ENCODE data around the gene SLC2A13. TPM values are rescaled to one million over a fixed set of nuclear protein-coding genes. Genes with fewer than 3 reads are reported as not detected.

Gene SLC2A13
- total RNA-seq, 2 donors from 2014 or later, result 5.9 to 13.7 TPM

GRCh38 chr12:40142001-40142744 is 36.3 kb upstream of the SLC2A13 start:
- Histone ChIP-seq H3K4me1 (replicated peaks) (no peaks in the 10 kb centered on the region), H3K27ac (no peak overlapping the region), H3K27me3 (replicated peaks; ENCODE audit: insufficient read depth) (no peaks in the 10 kb centered on the region), H3K9me3 (no peaks in the 10 kb centered on the region), H3K4me3 (no peak overlapping the region), H3K36me3 (no peaks in the 10 kb centered on the region)
- no peak for DNase-seq (ENCODE audit: low spot score)
- intact Hi-C loops (cut with DNase I), result no loop called here
- TF ChIP-seq POLR2A (IDR thresholded peaks at IDR 0.05), result no peak
- TF ChIP-seq POLR2AphosphoS5 (IDR thresholded peaks at IDR 0.05), result no peak
- no peak for TF ChIP-seq CTCF (IDR thresholded peaks at IDR 0.05)
- 34% methylated on average over 4 of the region's 4 CpGs for WGBS

GRCh38 chr12:40138526-40138925 is 32.6 kb upstream of the SLC2A13 start:
- 83% methylated on average over 2 of the region's 2 CpGs for WGBS
- Histone ChIP-seq H3K27ac (no peak overlapping the region), H3K9me3 (no peaks in the 10 kb centered on the region), H3K36me3 (no peaks in the 10 kb centered on the region), H3K4me1 (replicated peaks) (no peaks in the 10 kb centered on the region), H3K27me3 (replicated peaks; ENCODE audit: insufficient read depth) (no peaks in the 10 kb centered on the region), H3K4me3 (no peak overlapping the region)
- intact Hi-C loops (cut with DNase I), result no loop called here
- TF ChIP-seq POLR2A (IDR thresholded peaks at IDR 0.05) (no peak), POLR2AphosphoS5 (IDR thresholded peaks at IDR 0.05) (no peak), CTCF (IDR thresholded peaks at IDR 0.05) (no peak)
- DNase-seq (ENCODE audit: low spot score), result no peak

GRCh38 chr12:40137252-40137651 is 31.4 kb upstream of the SLC2A13 start:
- DNase-seq (ENCODE audit: low spot score), result no peak
- no peak overlapping the region for H3K27ac ChIP-seq
- 25% methylated on average over 3 of the region's 3 CpGs for WGBS
- no peaks in the 10 kb centered on the region for H3K4me1 ChIP-seq (replicated peaks)
- intact Hi-C loops (cut with DNase I), result no loop called here
- H3K9me3 ChIP-seq, result no peaks in the 10 kb centered on the region
- no peak overlapping the region for H3K4me3 ChIP-seq
- no peaks in the 10 kb centered on the region for H3K27me3 ChIP-seq (replicated peaks; ENCODE audit: insufficient read depth)
- TF ChIP-seq POLR2A (IDR thresholded peaks at IDR 0.05) (no peak), CTCF (IDR thresholded peaks at IDR 0.05) (no peak), POLR2AphosphoS5 (IDR thresholded peaks at IDR 0.05) (no peak)
- H3K36me3 ChIP-seq, result no peaks in the 10 kb centered on the region

- no peak overlapping the region for H3K4me3 ChIP-seq
- no peaks in the 10 kb centered on the region for H3K27me3 ChIP-seq (replicated peaks; ENCODE audit: insufficient read depth)
- no peaks in the 10 kb centered on the region for H3K4me1 ChIP-seq (replicated peaks)
- H3K27ac ChIP-seq, result no peak overlapping the region
- H3K36me3 ChIP-seq, result no peaks in the 10 kb centered on the region
- intact Hi-C loops (cut with DNase I), result no loop called here
- DNase-seq (ENCODE audit: low spot score), result no peak
- no peaks in the 10 kb centered on the region for H3K9me3 ChIP-seq
- TF ChIP-seq POLR2AphosphoS5 (IDR thresholded peaks at IDR 0.05), result no peak
- no peak for TF ChIP-seq POLR2A (IDR thresholded peaks at IDR 0.05)
- TF ChIP-seq CTCF (IDR thresholded peaks at IDR 0.05), result no peak
These were observed 21.5 kb upstream of the SLC2A13 start for GRCh38 chr12:40127408-40127807.

GRCh38 chr12:40123496-40123895 is 17.6 kb upstream of the SLC2A13 start:
- no peak overlapping the region for H3K4me3 ChIP-seq
- no peaks in the 10 kb centered on the region for H3K9me3 ChIP-seq
- no peak for DNase-seq (ENCODE audit: low spot score)
- no peaks in the 10 kb centered on the region for H3K27me3 ChIP-seq (replicated peaks; ENCODE audit: insufficient read depth)
- intact Hi-C loops (cut with DNase I), result no loop called here
- TF ChIP-seq POLR2A (IDR thresholded peaks at IDR 0.05), result no peak
- TF ChIP-seq CTCF (IDR thresholded peaks at IDR 0.05), result no peak
- no peak for TF ChIP-seq POLR2AphosphoS5 (IDR thresholded peaks at IDR 0.05)
- H3K36me3 ChIP-seq, result no peaks in the 10 kb centered on the region
- 100% methylated on average over 1 of the region's 1 CpG for whole genome bisulfite sequencing
- H3K4me1 ChIP-seq (replicated peaks), result no peaks in the 10 kb centered on the region
- no peak overlapping the region for H3K27ac ChIP-seq
